NCI-H1105 (cell line): Measurements from ENCODE around the gene KANK2.

Source experiments
- DNase-seq: peaks from one replicate; lab custom pipeline; 2025; lab: John Stamatoyannopoulos, UW

Gene KANK2

DNA sequence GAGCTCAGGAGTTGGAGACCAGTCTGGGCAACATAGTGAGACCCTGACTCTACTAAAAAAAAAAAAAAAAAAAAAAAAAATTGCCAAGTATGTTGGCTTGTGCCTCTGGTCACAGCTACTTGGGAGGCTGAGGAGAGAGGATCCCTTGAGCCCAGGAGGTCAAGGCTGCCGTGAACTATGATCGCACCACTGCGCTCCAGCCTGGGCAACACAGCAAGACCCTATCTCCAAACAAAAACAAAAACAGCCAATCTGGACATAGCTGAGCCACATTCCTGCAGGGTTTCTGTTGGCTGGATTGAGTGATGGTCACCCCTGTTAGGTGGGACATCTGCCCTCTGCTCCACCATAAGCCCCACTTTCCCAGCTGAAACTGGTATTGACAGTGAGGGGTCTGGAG is 28.5 kb upstream of the KANK2 start:
- no peak for DNase-seq

DNA sequence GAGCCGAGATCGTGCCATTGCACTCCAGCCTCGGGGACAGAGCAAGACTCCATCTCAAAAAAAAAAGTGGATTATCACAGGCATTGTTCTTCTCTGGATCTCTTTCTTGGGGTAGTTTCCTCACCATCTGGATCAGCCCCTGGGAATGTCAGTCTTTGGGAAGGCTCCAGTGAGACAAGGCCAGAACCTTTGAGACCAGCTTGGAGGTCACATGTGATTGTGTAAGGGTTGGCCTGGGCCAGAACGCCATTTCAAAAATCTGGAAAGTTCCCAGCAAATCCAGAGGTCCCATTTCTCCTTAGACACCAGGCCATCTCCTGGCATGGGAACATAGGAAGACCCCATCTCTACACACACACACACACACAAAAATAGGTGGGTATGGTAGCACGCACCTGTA is 27.8 kb upstream of the KANK2 start:
- DNase-seq: no peak

- no peak for DNase-seq
These were observed 27.1 kb upstream of the KANK2 start for GRCh38 chr19:11224429-11224828.

DNA sequence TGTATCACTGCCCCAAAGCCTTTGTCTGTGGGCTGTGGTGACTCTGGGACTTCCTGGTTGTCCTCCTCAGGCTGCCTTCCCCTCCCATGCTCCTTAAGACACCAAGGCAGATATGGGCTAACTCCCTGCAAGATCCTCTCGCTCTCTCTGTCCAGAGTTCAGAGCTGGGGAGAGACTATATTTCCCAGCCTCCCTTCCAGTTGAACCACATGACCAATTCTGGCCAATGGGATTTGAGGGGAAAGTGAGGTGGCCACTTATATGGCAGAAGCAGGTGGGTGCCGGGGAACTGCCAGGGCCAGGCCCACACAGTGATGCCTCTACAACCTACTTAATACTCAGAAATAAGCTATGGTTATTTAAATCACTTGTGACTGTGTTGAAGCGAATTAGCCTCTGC is 25.9 kb upstream of the KANK2 start:
- no peak for DNase-seq

- no peak for DNase-seq
These were observed 23.8 kb upstream of the KANK2 start for GRCh38 chr19:11221082-11221598.

- no peak for DNase-seq
These were observed 17.0 kb upstream of the KANK2 start for GRCh38 chr19:11214387-11214786.

GRCh38 chr19:11210656-11210928 is 13.2 kb upstream of the KANK2 start:
- DNase-seq: no peak

- no peak for DNase-seq
These were observed 12.7 kb upstream of the KANK2 start for GRCh38 chr19:11209839-11210655.

DNA sequence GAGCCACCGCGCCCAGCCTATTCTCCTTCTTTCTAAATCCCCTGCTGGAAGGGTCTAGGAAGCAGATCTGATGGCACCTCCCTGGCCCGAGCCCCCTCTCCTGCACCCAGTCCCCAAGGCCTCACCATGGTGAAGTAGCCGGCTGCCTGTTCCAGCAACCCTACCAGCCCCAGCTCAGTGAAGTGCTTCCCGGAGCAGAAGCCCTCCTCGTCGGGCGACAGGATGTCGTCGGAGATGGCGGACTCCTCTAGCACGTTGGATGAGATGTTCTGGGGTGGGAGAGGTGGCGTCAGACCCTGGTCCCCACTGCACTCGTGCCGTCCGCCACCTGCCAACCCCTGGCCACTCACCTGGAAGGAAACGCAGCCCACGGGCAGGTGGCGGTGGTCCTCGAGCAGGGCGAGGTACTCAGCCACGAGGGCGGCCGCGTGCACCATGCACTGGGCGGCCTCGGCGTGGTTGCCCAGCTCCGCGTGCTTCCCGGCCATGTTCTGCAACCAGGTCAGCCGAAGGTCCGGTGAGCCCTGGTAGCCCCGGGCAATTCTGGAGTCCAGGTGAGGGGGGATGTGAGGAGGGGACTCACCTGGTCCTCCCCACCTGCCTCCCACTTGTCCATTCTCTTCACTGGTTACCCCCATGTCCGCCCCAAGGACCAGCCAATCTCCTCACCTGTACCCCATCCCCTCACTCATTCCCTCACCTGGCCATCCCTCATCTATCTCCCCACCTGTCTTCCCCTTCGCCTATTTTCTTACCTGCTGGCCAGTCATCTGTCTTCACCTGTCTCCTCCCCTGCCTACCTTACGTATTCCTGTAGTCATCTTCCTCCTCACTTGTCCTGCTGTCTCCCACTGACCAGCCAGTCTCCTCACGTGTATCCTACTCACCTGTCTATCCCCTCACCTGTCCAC is 11.5 kb upstream of the KANK2 start:
- no peak for DNase-seq

DNA sequence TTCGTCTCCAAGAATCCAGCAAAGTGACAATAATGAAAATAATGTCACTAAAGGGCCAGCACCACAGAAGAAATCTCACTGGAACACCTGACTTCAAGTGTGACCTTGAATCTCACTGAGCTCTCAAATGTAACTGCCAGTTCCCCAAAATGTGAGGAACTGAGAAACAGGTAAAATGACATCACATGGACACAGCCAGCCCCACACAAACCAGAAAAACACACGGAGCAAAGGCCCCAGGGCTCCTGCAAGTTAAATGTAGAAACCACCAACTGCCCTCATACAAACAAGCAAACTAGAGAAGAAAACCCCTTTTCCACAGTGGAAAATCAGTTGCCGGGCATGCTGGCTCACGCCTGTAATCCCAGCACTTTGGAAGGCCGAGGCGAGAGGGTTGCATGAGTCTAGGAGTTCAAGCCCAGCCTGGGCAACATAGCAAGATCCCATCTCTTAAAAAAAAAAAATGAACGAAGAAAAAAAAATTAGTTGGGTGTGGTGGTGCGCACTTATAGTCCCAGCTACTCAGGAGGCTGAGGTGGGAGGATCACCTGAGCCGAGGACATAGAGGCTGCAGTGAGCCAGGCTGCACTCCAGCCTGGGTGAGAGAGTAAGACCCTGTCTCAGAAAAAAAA is 8.7 kb upstream of the KANK2 start:
- DNase-seq: no peak

GRCh38 chr19:11204943-11205349 is 7.6 kb upstream of the KANK2 start:
- DNase-seq: no peak

- no peak for DNase-seq
These were observed 6.8 kb upstream of the KANK2 start for GRCh38 chr19:11204076-11204602.

- DNase-seq: peak; percentile 20
These were observed 6.1 kb upstream of the KANK2 start for GRCh38 chr19:11203194-11204075.

GRCh38 chr19:11202488-11203193 is 5.3 kb upstream of the KANK2 start:
- DNase-seq: no peak

DNA sequence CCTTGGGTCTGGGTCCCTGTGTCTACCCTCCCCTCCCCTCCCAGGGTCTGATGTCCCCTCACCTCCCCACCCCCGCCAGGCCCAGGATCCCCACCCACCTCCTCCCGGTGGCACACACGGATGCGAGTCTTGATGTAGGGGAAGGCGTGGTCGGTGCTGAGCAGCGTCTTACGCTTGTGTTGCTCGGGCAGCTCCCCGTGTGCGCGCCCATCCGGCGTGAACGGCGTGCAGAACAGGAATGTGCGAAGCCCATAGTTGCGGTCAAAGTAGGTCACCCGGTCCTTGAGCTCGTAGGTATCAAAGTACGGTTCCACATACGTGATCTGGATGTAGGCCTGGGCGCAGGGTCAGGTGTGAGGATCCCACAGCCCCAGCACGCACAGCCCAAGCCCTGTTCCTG is 4.4 kb upstream of the KANK2 start:
- no peak for DNase-seq

GRCh38 chr19:11200931-11201330 is 3.6 kb upstream of the KANK2 start:
- no peak for DNase-seq

GRCh38 chr19:11200015-11200574 is 2.8 kb upstream of the KANK2 start:
- DNase-seq: no peak

DNA sequence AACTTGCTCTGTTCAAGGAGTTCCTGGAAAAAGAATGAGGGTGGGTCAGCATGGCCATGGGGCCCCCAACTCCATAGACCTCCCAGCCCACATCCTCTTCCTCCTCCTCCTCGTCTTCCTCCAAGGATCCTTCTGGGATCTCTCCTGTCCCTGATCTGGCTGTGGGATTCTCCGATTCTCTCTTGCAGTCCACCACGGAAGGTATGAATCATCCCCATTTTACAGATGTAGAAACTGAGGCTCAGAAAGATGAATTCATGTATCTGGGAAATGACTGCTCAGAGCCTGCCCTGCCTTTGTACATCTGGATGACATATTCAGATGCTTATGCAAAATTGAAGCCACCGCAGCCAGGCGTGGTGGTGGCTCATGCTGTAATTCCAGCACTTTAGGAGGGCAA is 2.2 kb upstream of the KANK2 start:
- no peak for DNase-seq

DNA sequence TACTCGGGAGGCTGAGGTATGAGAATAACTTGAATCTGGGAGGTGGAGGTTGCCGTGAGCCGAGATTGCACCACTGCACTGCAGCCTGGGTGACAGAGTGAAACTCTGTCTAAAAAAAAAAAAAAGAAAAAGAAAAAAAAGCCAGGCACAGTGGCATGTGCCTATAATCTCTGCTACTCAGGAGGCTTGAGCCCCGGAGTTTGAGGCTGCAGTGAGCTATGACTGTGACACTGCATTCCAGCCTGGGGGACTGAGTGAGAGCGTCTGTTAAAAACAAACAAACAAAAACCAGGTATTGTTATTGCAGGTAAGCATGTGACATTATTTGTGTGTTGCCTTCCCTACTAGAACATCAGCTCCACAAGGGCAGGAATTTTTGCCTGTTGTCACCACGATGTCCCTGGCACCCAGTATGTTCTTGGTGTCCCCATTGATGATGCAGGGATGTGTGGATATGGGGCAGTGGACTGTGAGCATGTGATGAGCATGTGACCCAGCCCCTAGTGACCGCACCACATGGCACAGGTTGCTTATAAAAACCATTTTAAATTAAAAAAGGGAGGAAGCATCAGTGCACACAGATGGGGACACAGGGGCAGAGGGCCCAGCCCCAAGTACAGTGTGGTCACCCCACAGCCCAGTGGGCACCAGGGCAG is 1.6 kb upstream of the KANK2 start:
- no peak for DNase-seq

- DNase-seq: no peak
These were observed 810 bp upstream of the KANK2 start for GRCh38 chr19:11198175-11198534.
